Stimulated activated CD4-positive, alpha-beta T cell treated with anti-CD3 and anti-CD28 coated beads, Interleukin-4, amount 100 ng/mL, for 4 hours (primary cell): ENCODE data around the gene SMIM22.

Source experiments
- DNase-seq, 2 experiments: peaks; one replicate each; pipeline ENCODE4 v3.0.0-alpha.2; 2020

SMIM22 gene

GRCh38 chr16:4828567-4829321 is 33.6 kb downstream of the SMIM22 start:
- no peak for DNase-seq

- no peak for DNase-seq
These were observed 35.2 kb downstream of the SMIM22 start for GRCh38 chr16:4830408-4830807.

- no peak for DNase-seq
These were observed 36.4 kb downstream of the SMIM22 start for GRCh38 chr16:4831616-4832015.

- DNase-seq: no peak
These were observed 37.7 kb downstream of the SMIM22 start for GRCh38 chr16:4832698-4833343.

- no peak for DNase-seq
These were observed 38.4 kb downstream of the SMIM22 start for GRCh38 chr16:4833584-4833983.

- DNase-seq: no peak
These were observed 41.6 kb downstream of the SMIM22 start for GRCh38 chr16:4836727-4837126.

GRCh38 chr16:4837733-4838501 is 42.7 kb downstream of the SMIM22 start:
- no peak for DNase-seq

- no peak for DNase-seq
These were observed 44.8 kb downstream of the SMIM22 start for GRCh38 chr16:4839942-4840341.

- no peak for DNase-seq
These were observed 45.8 kb downstream of the SMIM22 start for GRCh38 chr16:4840984-4841383.
